ENCODE measurements around the gene ILRUN.
"Not testable (repeated sequence)": the region's sequence is repeated elsewhere in the genome, so short reads cannot be mapped to it uniquely, and the experiment has no call there.

The ILRUN gene

DNA sequence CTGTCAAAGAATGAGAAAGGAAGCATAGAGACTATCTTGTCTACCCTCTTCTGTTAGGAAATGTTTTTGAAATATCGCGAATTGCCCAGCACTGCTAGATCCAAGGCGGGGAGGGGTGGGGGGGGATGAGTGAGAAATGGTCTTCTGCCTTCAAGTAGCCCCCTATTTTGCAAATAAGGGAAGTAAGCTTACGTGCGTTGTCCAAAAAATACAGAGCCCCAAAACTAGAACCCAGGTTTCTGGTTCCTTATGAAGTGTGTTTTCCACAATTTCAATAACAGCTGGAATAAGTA, 923 bp upstream of the ILRUN start:
- no peak for DNase-seq (ENCODE audit: low read depth)

DNA sequence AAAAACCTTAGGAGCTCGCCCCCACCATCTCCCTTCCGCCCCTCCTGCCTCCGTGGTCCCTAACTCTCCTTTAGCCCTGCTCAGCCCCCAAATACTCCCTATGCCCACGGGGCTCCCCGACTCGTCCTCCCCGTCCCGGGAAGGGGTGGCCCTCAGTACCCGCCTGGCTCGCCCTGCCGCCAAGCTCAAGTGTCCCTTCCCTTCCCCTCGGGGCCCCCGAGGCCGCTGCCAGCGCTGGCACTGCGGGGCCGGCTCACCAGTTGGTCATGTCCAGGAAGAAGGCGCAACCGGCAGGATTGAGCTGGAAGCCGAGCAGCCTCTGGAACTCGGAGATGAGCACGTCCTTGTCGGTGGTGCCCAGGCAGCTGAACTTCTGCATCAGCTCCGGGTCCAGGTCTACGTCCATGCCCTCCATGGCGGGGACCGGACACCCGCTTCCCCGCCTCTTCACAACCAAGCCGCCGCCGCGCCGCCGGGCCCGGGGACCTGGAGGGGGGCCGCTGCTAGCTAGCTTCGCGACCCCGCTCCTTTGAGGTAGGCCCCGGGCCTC, 303 bp downstream of the ILRUN start:
- DNase-seq (ENCODE audit: low read depth), result no peak

DNA sequence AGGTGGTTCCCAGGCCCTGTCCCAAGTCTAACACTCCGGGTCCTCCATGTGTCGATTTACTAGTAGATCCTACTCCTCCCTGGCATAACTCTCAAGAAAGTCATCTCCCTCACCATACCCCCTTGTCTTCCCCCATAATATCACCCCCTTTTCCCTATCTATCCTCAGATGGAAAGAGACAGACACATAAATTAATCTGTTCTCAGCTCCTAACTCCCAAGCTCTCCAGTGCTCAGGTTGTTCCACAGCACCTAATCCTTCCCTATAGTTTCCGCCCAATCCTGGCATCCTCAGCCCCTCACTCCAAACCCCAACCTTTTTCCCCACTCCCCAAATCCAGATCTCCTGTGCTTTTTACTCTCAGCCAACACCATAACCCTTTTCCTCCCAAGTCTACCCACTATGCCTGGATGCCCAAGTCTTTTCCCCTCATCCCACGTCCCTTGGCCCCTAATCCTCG, 808 bp downstream of the ILRUN start:
- no peak for DNase-seq (ENCODE audit: low read depth)

DNA sequence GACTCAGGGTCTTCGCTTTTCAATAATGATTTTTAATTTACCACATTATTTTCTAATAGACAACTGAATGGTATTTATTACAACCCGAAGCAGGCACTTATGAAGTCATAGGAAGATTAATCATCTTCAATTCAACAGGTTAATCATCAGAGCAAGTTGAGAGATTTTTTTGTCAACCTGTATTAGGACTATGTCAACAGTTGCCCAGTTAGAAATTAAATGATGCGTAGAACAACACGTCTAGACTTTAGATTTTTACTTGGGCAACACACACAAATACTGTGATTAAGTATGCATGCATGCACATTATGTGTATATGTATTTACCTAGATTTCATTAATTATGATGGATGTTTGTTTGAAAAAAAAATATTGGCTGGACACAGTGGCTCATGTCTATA, 4.3 kb downstream of the ILRUN start:
- no peak for DNase-seq (ENCODE audit: low read depth)

DNA sequence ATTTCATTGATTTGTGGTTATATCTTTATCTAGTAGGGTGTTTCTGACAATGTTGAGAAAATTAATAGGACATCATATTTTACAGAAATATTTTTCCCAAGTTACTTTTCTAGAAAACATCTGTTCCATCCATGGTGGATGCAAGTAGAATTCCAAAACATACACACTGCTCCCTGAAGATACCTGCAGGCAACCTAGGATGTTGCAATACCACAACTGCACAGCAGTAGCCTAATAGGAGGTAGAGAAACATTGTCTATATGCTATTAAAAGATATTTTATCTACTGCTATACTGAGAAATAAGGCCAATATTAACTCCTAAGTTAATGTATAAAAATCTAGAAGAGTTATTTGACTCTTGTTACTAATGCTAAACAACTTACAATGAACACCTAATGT, 6.8 kb downstream of the ILRUN start:
- DNase-seq (ENCODE audit: low read depth), result no peak

DNA sequence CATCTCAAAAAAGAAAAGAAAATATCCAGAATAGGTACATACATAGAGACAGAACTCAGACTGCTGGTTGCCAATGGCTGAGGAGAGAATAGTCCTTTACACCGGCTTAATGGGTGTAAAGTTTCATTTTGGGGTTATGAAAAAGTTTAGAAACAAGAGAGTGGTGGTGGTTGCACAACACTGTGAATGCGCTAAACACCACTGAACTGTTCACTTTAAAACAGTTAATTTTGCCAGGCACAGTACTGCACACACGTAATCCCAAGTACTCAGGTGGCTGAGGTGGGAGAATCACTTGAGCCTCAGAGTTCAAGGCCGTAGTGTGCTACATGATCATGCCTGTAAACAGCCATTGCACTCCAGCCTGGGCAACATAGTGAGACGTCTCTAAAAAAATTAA, 7.6 kb downstream of the ILRUN start:
- no peak for DNase-seq (ENCODE audit: low read depth)

DNA sequence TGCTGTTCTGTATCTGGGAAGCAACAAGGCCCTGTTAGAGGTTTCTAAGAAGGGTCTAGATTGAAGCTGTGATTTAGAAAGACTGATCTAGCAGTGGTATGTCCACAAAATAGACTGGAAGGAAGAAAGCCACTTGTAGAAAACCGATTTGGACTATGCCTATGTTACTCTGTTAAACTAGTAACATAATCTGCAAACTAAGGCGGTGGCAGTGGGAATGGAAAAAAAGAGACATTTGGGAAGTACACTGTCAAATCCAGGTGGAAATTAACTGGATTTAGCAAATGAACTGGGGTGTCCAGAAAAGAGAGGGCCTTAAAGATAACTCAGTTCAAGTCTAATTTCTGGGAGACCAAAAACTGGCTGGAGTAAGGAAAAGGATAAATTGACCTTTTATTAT, 11.6 kb downstream of the ILRUN start:
- DNase-seq (ENCODE audit: low read depth), result no peak

DNA sequence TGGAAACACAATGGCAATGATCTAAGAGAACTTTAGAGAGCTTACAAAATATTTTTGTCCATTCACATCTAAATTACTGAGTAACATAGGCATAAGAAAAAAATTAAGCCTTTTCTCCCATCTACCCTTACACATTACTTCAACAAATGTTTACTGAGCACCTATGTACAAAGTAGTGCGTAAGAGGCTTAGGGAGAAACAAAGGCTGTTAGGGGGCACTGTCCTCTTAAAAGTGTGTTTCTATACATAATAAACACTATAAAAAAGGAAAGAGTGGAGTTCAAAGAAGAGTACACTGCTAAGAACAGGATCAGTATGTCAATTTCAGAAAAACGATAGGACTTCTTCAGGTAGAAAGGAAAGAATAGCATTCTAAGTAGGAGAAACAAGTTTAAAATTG, 12.2 kb downstream of the ILRUN start:
- no peak for DNase-seq (ENCODE audit: low read depth)

DNA sequence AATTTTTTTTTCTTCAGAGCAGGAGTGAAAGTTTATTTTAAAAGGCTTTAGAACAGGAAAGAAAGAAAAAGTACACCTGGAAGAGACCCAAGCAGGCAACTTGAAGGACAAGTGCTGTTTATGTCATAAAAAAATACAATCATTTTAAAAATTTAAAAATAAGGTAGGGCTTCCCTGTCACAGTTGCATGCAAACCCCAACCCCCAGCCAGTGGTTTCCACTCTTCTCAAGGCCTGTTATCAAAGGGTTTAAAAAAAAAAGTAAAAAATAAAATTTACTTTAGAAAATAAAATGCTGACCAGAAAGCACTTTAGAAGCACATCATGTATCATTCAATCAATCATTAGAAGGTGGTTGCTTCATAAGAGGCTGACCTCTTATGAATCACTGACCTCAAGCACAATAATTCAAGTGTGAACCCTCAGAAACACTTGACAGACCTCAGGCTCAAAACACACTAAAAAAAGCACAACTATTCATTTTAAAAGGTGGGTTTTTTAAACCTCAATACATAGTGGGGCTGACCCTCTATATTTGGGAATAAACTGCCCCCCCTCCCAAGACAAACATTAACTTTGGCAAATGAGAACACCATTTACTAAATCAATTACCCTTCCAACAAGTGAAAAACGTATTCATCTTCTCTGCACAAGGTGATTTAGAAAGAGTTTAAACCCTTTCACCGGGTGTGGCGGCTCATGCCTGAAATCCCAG, 15.6 kb downstream of the ILRUN start:
- no peak for DNase-seq (ENCODE audit: low read depth)

DNA sequence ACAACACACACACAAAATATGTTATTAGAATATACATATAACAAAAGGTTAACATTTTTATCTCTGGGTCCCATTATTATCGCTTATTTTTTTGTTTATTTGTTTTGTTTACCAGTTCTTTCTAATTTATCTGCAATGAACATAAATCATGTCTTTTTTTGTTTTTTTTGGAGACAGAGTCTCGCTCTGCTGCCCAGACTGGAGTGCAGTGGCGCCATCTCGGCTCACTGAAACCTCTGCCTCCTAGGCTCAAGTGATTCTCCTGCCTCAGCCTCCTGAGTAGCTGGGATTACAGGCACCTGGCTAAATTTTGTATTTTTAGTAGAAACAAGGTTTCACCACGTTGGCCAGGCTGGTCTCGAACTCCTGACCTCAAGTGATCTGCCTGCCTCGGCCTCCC, 16.3 kb downstream of the ILRUN start:
- DNase-seq (ENCODE audit: low read depth), result not testable (repeated sequence)

DNA sequence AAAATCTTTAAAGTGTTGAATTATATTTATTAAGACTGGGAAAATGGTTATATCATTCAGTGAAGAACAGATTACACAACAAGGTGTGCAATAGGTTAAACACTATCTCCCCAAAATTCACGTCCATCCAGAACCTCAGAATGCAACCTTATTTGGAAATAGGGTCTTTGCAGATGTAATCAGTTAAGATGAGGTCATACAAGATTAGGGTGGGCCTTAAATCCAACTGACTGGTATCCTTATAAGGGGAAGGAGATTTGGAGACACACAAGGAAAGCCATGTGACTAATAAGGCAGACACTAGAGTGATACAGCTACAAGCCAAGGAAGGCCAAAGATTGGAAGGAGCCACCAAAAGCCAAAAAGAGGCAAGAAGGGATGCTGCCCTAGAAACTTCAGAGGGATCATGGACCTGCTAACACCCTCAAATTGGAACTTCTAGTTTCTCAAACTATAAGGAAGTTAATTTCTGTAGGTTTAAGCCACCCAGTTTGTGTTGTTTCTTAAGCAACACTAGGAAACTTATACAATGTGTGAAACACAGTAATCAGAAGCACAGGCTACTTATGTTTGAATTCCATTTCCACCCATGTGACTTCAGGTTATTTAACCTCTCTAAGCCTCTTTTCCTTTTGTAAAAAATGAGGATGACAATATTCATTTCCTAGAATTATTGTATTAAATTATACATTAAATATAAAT, 16.9 kb downstream of the ILRUN start:
- no peak for DNase-seq (ENCODE audit: low read depth)

DNA sequence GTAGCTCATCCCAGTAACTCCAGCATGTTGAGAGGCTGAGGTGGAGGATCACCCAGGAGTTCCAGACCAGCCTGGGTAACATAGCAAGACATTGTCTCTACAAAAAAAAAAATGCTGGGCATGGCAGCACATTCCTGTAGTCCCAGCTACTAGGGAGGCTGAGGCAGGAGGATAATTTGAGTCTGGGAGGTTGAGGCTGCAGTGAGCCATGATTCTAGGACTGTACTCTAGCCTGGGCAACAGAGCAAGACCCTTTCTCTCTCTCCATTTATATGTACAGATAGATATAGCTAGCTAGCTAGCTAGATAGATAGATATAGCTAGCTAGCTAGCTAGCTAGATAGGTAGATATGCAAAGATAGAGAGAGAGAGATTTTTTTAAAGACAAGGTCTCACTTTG, 20.4 kb downstream of the ILRUN start:
- no peak for DNase-seq (ENCODE audit: low read depth)

DNA sequence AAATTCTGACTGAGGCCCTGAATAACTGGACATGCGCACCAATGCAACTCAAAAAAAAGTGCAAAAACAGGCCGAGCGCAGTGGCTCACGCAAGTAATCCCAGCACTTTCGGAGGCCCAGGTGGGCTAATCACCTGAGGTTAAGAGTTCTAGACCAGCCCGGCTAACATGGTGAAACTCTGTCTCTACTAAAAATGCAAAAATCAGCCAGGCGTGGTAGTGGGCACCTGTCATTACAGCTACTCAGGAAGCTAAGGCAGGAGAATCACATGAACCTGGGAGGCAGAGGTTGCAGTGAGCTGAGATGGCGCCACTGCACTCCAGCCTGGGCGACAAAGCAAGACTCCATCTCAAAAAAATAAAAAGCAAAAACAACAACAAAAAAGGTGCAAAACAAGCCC, 21.6 kb downstream of the ILRUN start:
- DNase-seq (ENCODE audit: low read depth), result not testable (repeated sequence)

DNA sequence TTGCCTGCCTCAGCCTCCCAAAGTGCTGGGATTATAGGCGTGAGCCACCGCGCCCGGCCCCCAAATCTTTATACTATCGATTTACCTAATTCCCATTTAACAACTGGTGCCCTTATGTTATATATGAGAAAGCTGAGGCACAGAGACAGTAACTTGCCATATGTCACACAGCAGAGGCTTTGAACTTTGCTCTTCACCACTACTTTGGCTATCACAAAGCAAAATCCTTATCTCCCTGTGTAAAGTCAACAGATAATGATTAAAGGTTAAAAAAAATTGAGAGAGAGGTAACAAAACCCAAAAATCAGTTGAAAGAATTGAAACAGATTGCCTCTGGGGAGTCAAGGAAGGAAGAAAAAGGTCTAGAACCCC, 22.3 kb downstream of the ILRUN start:
- no peak for DNase-seq (ENCODE audit: low read depth)

DNA sequence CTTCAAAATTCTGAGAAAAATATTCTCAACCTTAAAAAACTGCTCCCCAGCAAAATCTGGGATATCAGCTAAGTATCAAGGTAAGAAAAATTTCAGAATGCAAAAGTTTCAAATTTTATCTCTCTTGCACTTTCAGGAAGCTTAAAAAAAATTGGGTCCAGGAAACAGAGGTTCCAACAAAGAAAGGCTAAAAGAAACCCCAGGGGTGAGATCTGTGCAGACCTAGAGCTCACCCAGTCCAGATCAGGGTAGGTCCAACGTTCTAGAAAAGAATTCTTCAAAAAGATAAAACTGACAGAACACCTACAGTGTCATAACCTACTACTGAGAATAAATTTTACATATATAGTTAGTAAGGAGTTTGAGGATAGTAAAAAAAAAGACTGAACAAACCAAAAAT, 23.5 kb downstream of the ILRUN start:
- DNase-seq (ENCODE audit: low read depth), result no peak

DNA sequence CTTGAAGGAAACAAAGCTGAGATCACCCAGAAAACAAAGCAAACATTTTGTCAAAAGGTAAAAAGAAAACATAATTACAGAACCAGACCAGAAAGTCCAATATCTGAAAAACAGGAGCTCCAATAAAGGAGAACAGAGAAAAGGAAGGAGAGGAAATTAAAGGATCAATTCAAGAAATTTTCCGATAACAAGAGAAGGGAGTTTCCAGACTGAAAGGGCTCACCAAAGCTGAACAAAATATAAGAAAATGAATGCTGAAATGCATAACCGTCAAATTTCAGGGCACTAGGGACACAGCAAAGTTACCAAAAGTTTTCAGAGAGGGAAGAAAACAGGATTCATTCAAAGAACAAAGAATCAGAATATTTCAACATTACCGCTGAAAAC, 23.9 kb downstream of the ILRUN start:
- DNase-seq (ENCODE audit: low read depth), result no peak

DNA sequence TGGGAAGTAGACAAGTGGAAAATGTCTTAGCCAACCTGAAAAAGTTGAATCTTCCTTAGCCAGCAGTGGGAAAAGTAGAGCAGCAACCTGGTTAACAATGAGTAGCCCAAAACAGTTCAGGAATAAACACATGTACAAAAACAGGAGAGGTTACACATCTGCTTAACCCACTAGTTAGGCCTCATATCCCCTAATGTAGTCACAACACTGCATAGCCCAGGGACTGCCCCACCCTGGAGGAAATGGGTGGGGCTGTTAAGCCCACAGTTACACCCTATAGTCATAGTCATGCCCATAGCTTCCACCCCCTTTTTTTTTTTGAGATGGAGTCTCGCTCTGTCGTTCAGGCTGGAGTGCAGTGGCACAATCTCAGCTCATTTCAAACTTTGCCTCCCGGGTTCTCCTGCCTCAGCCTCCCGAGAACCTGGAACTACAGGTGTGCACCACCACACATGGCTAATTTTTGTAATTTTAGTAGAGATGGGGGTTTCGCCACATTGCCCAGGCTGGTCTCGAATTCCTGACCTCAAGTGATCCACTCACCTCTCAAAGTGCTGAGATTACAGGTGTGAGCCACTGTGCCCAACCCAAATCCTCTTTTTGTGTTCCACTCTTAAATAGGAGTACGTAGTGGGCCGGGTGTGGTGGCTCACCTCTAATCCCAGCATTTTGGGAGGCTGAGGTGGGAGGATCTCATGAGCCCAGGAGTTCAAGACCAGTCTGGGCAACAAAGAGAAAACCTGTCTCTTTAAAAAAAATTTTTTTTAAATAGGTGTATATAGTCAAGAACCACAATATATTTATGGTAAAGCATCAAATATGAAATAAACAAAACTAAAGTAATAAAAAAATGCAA, 24.5 kb downstream of the ILRUN start:
- no peak for DNase-seq (ENCODE audit: low read depth)

DNA sequence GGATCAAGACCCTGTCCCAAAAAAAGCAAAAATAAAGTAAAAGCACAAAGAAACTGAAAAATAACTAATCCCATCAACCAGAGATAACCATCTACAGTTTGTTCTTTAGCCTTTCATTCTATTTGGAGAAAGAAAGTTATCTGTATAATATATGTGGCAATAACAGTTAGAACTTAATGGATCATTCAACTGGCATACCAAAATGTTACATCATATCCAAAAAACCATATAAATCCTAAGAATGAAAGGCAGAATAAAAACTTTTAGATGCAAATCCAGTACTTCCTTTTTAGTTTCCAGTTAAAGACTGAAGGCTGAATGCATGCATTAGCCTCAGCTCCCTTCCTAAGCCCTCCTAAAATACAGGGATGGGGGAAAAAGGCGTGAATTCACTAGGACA, 25.2 kb downstream of the ILRUN start:
- no peak for DNase-seq (ENCODE audit: low read depth)

DNA sequence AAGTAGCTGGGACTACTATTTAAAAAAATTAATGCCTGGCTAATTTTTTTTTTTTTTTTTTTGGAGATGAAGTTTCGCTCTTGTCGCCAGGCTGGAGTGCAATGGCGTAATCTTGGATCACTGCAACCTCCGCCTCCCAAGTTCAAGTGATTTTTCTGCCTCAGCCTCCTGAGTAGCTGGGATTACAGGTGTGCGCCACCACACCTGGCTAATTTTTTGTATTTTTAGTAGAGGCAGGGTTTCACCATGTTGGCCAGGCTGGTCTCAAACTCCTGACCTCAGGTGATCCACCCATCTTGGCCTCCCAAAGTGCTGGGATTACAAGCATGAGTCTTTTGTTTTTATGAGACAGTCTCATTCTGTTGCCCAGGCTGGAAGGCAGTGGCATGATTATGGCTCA, 27.8 kb downstream of the ILRUN start:
- DNase-seq (ENCODE audit: low read depth), result not testable (repeated sequence)

DNA sequence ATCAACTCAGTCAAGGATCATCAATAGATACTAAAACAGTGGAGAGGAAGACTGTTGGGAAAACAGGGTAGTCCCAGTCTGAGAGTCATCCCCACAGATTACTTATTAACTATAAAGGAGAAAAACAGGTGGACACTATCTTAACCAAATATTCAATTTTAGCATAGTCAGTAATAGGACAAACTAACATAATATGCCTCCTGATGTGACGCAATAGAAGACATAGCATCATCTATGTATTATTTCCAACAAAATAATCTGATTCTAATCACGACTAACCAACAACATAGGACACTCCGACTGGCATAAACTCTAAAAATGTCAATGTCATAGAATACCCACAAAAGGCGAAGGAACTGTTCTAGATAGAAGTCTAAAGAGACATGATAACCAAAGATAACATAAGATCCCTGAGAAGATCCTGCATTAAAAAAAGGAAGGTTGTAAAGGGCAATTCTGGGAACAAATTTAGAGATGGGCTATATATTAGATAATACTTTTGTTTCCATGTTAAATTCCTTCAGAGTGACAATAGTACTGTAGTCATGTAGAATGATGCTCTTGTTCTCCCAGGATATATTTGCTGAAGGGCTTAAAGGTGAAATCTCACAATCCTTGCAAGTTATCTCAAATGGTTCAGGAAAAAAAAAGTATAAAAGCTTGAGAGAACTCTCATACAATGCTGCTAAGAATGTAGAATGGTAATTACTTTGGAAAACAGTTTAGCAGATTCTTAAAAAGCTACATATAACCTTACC, 28.9 kb downstream of the ILRUN start:
- no peak for DNase-seq (ENCODE audit: low read depth)

DNA sequence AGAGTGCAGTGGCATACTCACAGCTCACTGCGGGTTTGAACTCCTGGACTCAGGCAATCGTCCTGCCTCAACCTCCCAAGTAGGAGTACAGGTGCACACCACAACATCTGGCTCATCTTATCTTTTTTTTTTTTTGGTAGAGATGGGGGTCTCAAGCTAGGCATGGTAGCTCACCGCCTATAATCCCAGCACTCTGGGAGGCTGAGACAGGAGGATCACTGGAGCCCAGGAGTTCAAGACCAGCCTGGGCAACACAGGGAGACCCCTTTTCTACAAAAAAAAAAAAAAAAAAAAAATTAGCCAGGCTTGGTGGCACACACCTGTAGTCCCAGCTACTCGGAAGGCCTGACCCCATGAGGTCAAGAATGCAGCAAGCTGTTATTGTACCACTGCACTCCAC, 31.5 kb downstream of the ILRUN start:
- no peak for DNase-seq (ENCODE audit: low read depth)

DNA sequence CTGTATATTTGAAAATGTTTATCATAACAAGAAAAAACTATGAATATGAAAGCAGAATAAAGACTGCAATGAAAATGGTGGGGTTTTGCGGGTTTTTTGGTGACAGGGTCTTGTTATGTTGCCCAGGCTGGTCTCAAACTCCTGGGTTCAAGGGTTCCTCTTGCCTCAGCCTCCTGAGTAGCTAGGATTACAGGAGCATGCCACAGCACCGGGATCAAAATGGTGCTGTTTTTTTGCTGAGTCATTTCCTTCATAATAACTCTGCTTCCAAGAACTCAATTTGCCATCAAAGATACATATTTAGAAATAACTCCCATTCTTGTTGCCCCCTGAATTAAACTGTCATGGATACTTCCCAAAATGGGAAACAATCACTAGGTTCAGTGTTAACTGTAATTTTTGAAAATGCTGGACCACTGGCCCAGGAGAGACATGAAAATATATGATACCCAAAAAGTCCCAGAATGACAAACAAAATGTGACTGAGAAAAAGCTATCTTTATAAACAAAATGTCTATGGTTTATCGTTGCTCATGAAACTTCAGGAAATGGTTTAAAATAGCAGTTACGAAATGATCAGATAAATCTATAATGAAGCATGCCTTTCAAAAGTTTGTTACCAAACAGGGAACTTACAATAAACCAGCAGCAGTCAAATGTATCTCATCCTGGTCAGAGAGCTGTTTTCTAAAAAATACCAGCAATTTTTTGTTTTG, 32.2 kb downstream of the ILRUN start:
- DNase-seq (ENCODE audit: low read depth), result no peak
